Lung (tissue), 12 donors: ENCODE data around the gene URAD. TPM values are rescaled to one million over a fixed set of nuclear protein-coding genes. Genes with fewer than 3 reads are reported as not detected.

Source experiments
- ATAC-seq: fragments of 200-7000 bp; cut with Tn5 transposase; one replicate; pipeline ENCODE4 v1.9.1; 2020; ENCODE audit warnings: moderate number of reproducible peaks; ENCODE audit not compliant: insufficient read depth, low FRiP score
- DNase-seq, 3 donors: peaks; one replicate each; pipeline ENCODE4 v3.0.0-alpha.2; 2013 to 2017
- H3K27ac ChIP-seq, 2 donors: one replicate each; pipeline ENCODE4 v1.5.1; 2013; ENCODE audit warnings: mild to moderate bottlenecking in 2 of 2, moderate library complexity in 2 of 2, control low read depth in 1 of 2, inconsistent platforms in 1 of 2, low read depth in 1 of 2, low read length in 1 of 2
- H3K27me3 ChIP-seq, 3 donors: one replicate each; pipeline ENCODE4 v1.5.1; 2013; ENCODE audit warnings: low read length in 2 of 3; ENCODE audit not compliant: control insufficient read depth in 3 of 3, insufficient read depth in 3 of 3
- H3K36me3 ChIP-seq, 4 donors: one replicate each; pipeline ENCODE4 v1.5.1; 2013; ENCODE audit warnings: low read length in 4 of 4, mild to moderate bottlenecking in 1 of 4, moderate library complexity in 1 of 4; ENCODE audit not compliant: control insufficient read depth in 4 of 4, insufficient read depth in 4 of 4
- H3K4me1 ChIP-seq, 5 donors: one replicate each; pipeline ENCODE4 v1.5.1; 2013; ENCODE audit warnings: low read length in 5 of 5, mild to moderate bottlenecking in 2 of 5, moderate library complexity in 1 of 5; ENCODE audit not compliant: control insufficient read depth in 5 of 5, insufficient read depth in 5 of 5
- H3K4me3 ChIP-seq: one replicate; pipeline ENCODE4 v1.5.1; 2013; ENCODE audit warnings: mild to moderate bottlenecking, control low read depth, moderate library complexity
- H3K9ac ChIP-seq, 2 donors: one replicate each; pipeline ENCODE4 v1.5.1; 2013; ENCODE audit warnings: low read length in 2 of 2, control low read depth in 1 of 2; ENCODE audit not compliant: insufficient read depth in 1 of 2
- H3K9me3 ChIP-seq, 4 donors: one replicate each; pipeline ENCODE4 v1.5.1; 2013; ENCODE audit warnings: low read length in 3 of 4, mild to moderate bottlenecking in 1 of 4, moderate library complexity in 1 of 4; ENCODE audit not compliant: control insufficient read depth in 4 of 4, insufficient read depth in 3 of 4
- CTCF ChIP-seq: IDR thresholded peaks from 2 replicates; pipeline ENCODE4 v1.5.1; 2012; ENCODE audit warnings: mild to moderate bottlenecking; ENCODE audit errors: control extremely low read depth, extremely low read depth
- WGBS, 2 donors: extraction: QIAGEN DNeasy Blood & Tissue Kit; methylation state at CpG; one replicate each; pipeline ENCODE4 v1.1.7; 2013; 5-methylcytosine and 5-hydroxymethylcytosine counted together
- polyA plus RNA-seq, 2 donors: library from polyadenylated mRNA; stranded (reverse); fragments of 200-250 nt; gene quantifications; one replicate each; pipeline ENCODE4 v1.2.1, GENCODE V29; 2013
- total RNA-seq, 2 donors: library from RNA; depleted of rRNA in 1 of 2; stranded (reverse); fragments of >200 nt in 1 of 2; gene quantifications; one replicate each; pipeline ENCODE4 v1.2.1, GENCODE V29; 2014 to 2021
- donor health status: control.
- donor health status: control.
- donor health status: Bipolar disorder and iron deficiency.
- donor health status: healthy.
- donor health status: DM: yes; HTN: yes; CAD: no.

The URAD gene
- total and polyA plus RNA-seq, 4 donors: not detected

DNA sequence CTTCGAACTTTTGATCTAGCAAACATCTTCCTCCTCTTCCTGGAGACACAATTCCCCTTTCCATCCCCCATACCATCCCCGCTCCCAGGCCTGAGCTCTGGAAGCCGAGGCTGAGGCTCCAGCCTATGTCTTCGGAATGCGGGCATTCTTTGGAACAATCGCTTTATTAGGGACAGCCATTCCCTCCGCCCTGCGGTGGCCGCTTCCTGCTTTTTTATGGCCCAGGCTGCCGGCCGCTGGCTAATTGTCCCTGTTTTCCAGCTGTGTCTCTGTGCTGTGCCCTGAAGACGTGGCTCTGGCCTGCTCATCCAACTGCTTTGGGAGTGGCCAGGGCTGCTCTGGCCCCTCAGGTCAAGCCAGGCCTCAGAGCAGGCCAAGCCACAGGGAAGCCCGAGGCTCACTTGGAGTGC lies 17.3 kb downstream of the URAD start:
- peaks cover 41 to 95% (median 90%) of the 10 kb centered on the region in 3 donors for H3K27me3 ChIP-seq
- no peak overlapping the region for H3K9ac ChIP-seq
- H3K9me3 ChIP-seq: peaks cover 0 to 4% (median 0%) of the 10 kb centered on the region in 4 donors
- H3K4me1 ChIP-seq: peaks cover 0 to 9% (median 5%) of the 10 kb centered on the region in 5 donors
- H3K36me3 ChIP-seq: no peaks in the 10 kb centered on the region
- no peak for TF ChIP-seq CTCF
- no peak for DNase-seq
- H3K27ac ChIP-seq: no peak overlapping the region
- H3K4me3 ChIP-seq: no peak overlapping the region
- ATAC-seq: no peak
- WGBS, 2 donors: 33 to 35% methylated on average over 13 of the region's 13 CpGs

- ATAC-seq: no peak
- Histone ChIP-seq H3K4me3 (no peak overlapping the region), H3K4me1 (peaks cover 0 to 9% (median 5%) of the 10 kb centered on the region in 5 donors), H3K9me3 (peaks cover 0 to 4% (median 0%) of the 10 kb centered on the region in 4 donors), H3K36me3 (no peaks in the 10 kb centered on the region), H3K27ac (no peak overlapping the region), H3K27me3 (peaks cover 42 to 95% (median 90%) of the 10 kb centered on the region in 3 donors), H3K9ac (no peak overlapping the region)
- WGBS, 2 donors: 5% methylated on average over 52 to 53 of the region's 53 CpGs
- TF ChIP-seq CTCF: no peak
- no peak for DNase-seq
Observed at GRCh38 chr13:27970382-27971235, 17.9 kb downstream of the URAD start.

DNA sequence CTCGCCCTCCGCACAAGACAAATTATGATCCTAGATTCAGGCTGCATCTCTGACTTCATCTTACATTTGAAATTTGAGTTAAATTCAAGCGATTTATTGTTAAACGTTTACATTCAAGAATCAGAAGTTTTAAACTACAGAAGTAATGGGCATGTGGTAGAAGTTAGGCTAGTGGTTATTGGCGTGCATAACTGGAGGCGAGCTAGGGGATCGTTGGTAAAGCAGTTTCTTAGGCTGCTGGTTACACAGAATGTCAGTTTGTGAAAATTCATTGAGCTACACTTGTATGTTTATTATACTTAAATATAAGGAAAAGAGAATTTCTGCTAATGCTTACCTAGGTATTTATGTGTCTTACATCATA lies 18.6 kb downstream of the URAD start:
- no peak for ATAC-seq
- WGBS, 2 donors: 13 to 15% methylated on average over 7 of the region's 7 CpGs
- peaks cover 42 to 95% (median 90%) of the 10 kb centered on the region in 3 donors for H3K27me3 ChIP-seq
- H3K4me3 ChIP-seq: no peak overlapping the region
- no peak overlapping the region for H3K9ac ChIP-seq
- DNase-seq: no peak
- peaks cover 0 to 9% (median 5%) of the 10 kb centered on the region in 5 donors for H3K4me1 ChIP-seq
- no peak for TF ChIP-seq CTCF
- no peaks in the 10 kb centered on the region for H3K36me3 ChIP-seq
- no peak overlapping the region for H3K27ac ChIP-seq
- peaks cover 0 to 4% (median 0%) of the 10 kb centered on the region in 4 donors for H3K9me3 ChIP-seq
